Measurements from ENCODE around the gene C2CD4B.

C2CD4B gene

GRCh38 chr15:62147149-62147548 lies 17.9 kb downstream of the C2CD4B start:
- no peak for FAIRE-seq

- no peak for FAIRE-seq
These were observed 19.9 kb downstream of the C2CD4B start for GRCh38 chr15:62145015-62145735.

DNA sequence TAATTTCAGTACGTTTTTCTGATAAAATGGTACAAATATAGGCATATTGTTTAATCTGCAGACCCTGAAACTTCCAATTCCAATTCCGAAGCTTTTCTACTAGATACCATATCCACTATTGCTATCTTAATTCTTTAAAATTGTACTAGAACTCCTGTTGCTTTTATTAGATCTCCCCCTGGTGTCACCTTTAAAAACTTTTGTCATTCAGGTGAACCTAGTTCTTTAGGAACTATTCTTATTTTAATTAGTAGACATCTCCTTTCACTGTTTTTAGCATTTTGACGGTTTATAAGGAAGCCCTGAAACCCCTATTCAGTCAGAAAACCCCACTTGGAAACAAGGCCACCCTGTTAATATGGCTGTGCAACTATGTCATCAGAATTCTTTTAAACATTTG lies 22.3 kb downstream of the C2CD4B start:
- FAIRE-seq = no peak

GRCh38 chr15:62141643-62142588 lies 23.2 kb downstream of the C2CD4B start:
- no peak for FAIRE-seq

DNA sequence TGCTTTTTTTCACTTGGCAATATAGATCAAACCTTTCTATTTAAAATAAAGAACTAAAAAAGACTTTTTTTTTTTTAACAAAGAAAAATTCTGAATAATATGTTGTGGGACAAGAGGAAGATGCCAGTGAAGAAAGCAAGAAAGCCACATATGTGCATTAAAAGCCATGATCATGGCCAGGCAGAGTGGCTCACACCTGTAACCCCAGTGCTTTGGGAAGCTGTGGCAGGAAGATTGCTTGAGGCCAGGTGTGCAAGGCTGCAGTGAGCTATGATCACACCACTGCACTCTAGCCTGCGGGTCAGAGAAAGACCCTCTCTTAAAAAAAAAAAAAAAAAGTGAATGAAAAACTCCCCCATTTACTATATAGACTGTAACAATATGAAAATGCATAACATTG lies 23.9 kb downstream of the C2CD4B start:
- FAIRE-seq = no peak

- no peak for FAIRE-seq
These were observed 27.0 kb downstream of the C2CD4B start for GRCh38 chr15:62138124-62138523.

DNA sequence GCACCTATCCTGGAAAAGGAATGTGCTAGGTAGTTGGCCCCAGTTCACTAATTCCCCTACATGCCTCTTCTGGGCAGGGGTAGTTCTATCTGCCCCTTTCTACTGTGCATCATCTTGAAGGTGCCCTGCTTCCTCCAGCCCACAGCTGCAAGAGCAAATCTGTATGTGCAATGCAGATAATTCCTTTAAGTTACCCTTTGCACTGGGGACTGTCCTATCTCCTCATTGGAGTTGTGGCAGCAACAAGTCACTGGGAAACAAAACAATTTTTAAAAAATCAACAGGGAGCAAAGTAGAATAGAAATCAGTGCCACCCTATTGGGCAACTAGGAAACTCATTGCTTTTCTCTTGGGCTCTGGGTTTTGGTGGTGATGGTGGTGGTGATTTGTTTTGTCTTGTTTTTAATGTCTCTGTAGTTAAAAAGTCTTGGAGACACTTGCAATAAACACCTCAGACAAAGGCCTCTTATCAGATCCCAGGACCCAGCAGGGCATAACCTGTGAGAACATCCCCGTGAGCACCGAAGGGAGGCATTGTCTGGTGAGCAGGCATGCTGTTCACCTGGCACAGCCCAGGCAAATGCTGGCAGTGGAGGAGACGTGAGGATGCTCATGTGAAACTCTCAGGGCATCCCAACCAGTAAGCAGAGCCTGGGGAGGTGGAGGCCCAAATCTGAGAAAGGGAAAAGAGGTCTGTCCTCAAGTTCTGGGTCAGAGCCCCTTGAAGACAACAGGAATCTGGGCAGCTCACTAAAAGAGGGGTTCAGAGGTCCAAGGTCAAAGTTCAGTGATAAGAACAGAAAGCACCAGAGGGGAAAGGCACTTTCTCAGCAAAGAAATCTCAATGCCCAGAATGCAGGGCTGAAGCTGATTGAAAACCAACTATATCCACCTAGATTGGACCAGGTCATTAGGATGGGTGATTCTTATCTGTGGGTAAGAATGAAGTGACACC lies 27.9 kb downstream of the C2CD4B start:
- no peak for FAIRE-seq

DNA sequence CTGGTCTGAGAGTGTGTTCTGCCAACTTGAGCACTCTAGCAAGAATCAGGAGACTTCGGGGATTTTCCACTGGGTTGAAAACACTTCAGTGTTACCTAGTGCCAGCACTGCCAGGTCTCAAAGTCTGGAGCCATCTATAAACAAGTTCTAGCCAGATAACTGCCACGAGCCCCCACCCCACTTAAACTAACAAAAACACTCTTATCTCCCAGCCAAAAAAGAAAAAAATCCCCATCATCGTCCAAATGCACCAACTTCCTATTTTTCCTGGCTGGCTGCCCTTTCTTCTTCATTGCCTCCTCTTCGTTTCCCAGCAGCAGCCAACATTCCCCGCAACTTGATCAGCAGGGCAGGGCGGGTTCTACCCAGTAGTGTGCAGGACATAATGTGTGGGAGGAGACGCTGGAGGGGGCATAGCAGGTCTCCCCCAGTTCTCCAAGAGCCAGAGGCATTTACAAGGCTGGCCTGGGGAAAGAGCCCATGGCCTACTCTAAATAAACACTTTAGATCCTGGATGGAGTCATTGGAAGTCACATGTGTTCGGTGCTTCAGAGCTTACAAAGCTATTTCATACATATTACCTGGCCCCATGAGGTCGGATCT lies 29.5 kb downstream of the C2CD4B start:
- no peak for FAIRE-seq

DNA sequence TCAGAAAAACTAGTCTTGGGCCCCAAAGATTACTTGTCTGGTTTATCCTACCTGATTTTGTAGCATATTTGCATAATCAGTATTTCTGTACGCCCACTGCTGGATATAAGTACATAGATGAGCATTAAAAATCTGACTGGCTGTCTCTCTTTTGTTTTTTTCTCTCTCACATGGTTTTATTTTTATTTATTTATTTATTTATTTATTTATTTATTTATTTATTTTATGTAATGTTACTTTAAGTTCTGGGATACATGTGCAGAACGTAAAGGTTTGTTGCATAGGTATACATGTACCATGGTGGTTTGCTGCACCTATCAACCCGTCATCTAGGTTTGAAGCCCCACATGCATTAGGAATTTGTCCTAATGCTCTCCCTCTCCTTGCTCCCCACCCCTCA lies 31.9 kb downstream of the C2CD4B start:
- no peak for FAIRE-seq

DNA sequence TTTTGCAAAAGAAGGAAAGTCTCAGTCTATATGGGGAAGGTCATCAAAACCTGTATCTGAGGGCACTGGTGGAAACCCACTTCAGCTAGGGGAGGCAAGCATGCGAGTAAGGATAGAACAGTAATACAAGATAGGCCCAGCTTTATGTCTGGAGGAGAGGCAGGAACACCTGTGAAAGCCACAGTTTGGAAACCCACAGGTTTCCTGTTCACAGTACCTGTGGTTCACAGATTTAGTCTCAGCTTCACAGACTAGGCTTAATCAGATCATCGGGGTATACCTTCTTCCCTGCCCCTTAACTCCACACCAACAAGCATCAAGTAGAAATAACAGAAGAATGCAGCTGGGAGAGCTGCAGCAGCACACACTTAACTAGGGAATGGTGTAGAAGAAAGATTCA lies 36.2 kb downstream of the C2CD4B start:
- no peak for FAIRE-seq

DNA sequence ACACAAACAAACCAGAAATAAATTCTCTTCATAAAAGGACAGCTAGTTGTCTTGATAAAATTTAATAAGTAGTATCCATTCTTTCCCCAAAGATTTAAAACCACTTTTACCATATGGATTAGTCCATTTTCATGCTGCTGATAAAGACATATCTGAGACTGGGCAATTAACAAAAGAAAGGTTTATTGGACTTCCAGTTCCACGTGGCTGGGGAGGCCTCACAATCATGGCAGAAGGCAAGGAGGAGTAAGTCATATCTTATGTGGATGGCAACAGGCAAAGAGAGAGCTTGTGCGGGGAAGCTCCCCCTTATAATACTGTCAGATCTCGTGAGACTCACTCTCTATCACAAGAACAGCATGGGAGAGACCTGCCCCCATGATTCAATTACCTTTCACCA lies 38.7 kb downstream of the C2CD4B start:
- FAIRE-seq = no peak

- FAIRE-seq = no peak
These were observed 39.3 kb downstream of the C2CD4B start for GRCh38 chr15:62125773-62126172.

DNA sequence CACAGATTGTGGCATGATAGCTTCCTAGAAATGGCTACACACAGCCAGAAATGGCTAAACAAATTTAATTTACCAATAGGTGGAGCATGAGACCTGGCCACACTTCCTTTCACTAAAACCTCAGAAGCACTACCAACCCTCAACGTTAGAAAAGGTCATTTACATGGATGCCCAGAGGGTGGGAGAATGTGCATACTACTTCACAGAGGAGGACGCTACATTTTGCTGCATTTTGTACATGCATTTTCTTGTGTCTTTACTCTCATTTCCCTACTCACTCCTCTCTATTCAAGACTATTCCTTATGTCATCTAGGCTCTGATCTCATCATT lies 40.1 kb downstream of the C2CD4B start:
- FAIRE-seq = no peak

GRCh38 chr15:62124176-62124972 lies 40.7 kb downstream of the C2CD4B start:
- FAIRE-seq = no peak

DNA sequence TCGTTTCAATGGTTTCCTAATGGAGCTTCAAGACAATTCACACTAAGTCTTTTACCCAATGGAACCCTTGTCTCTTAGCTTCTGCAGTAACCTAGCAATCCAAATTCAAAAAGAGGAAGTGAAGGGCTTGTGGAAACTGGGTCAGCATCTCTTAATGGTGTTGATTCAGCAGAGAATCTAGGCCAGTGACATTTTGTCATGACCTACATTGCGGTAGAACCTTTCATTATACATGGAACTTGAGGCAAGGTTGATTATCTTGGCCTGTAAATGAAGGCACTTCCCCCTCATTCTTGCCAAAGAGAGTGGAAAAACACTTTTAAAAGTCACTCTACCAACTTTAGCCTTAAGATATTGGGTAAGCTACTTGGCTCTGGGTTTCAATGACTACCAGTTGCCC lies 42.8 kb downstream of the C2CD4B start:
- FAIRE-seq = no peak

GRCh38 chr15:62121273-62122015 lies 43.6 kb downstream of the C2CD4B start:
- FAIRE-seq = no peak

- FAIRE-seq = no peak
These were observed 44.3 kb downstream of the C2CD4B start for GRCh38 chr15:62120776-62121175.

DNA sequence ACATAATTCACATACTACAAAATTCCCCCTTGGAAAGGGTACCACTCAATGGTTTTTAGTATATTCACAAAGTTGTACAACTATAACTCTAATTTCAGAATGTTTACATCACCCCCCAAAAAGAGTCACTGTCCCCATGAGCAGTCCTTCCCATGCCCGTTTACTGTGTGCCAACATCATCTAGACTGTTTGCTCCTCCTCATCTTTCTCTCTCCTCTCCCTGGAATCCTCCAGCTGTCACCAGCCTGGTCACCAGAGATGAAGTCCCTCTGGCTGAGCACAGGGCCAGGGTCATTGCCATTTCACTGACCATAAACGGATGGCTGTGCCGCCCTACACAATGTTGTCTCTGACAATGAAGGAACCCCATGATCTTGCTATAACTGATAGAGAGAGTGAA lies 45.2 kb downstream of the C2CD4B start:
- FAIRE-seq = no peak

DNA sequence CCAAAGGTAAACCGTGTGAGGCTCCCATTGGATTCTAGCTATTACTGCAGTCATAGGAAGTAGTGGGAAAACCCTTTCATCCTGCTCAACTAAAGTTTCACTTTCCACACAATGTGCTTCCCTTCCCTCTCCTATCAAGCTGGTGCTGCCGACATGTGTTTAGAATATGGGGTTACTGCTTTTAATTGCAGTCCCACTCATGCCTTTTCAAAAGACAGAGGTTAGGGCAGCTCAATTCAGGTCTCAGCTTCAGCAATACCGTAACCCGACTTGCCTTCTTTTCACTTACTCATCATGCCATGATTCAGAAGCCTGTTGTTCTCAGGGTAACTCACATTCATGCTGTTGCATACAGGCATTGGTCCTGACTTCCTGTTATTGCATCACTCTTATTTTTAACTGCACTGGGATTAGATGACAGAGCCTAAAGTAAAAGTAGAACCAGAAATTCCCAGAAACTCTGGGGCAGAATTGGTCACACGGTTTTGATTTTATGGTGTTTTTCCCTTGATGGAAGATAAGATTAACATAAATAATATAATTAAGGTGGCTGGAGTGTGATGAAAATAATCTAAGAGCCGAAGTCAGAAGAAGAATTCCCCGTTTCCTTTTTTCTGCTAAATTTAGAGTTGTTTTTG lies 45.7 kb downstream of the C2CD4B start:
- no peak for FAIRE-seq

- FAIRE-seq = no peak
These were observed 46.4 kb downstream of the C2CD4B start for GRCh38 chr15:62118520-62119226.

All from A204.1 (cell line).